ENCODE data around the gene NAIF1. TPM values are rescaled to one million over a fixed set of nuclear protein-coding genes. Genes with fewer than 3 reads are reported as not detected.
"Not testable (repeated sequence)": the region's sequence is repeated elsewhere in the genome, so short reads cannot be mapped to it uniquely, and the experiment has no call there.

The NAIF1 gene
- polyA plus RNA-seq, 1 donor from 2014 or later: 9.9 TPM

DNA sequence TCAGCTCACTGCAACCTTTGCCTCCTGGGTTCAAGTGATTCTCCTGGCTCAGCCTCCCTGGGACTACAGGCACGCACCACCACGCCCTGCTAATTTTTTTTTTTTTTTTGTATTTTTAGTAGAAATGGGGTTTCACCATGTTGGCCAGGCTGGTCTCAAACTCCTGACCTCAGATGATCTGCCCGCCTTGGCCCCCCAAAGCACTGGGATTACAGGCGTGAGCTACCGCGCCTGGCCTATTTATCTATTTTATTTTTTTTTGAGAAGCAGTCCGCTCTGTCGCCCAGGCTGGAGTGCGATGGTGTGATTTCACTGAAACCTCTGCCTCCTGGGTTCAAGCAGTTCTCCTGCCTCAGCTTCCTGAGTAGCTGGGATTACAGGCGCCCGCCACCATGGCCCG, 4.4 kb upstream of the NAIF1 start:
- not testable (repeated sequence) for H3K4me3 ChIP-seq (ENCODE audit: low read length); H3K4me2 ChIP-seq (ENCODE audit: low read length); H3K9ac ChIP-seq (ENCODE audit: low read length); H3K9me2 ChIP-seq (ENCODE audit: insufficient read depth, low read length); H3K36me3 ChIP-seq (ENCODE audit: insufficient read depth, low read length); H4K20me1 ChIP-seq (ENCODE audit: insufficient read depth); H3F3A ChIP-seq (ENCODE audit: insufficient read depth, low read length, poor library complexity, severe bottlenecking); H3K27me3 ChIP-seq (ENCODE audit: insufficient read depth, low read depth, low read length); H2AFZ ChIP-seq (ENCODE audit: low read depth, low read length); H3K27ac ChIP-seq (ENCODE audit: low read length); H3K9me3 ChIP-seq (ENCODE audit: low read length)
- H3K79me2 ChIP-seq (replicated peaks; ENCODE audit: insufficient read depth, low read length): peaks cover 11% of the 10 kb centered on the region

DNA sequence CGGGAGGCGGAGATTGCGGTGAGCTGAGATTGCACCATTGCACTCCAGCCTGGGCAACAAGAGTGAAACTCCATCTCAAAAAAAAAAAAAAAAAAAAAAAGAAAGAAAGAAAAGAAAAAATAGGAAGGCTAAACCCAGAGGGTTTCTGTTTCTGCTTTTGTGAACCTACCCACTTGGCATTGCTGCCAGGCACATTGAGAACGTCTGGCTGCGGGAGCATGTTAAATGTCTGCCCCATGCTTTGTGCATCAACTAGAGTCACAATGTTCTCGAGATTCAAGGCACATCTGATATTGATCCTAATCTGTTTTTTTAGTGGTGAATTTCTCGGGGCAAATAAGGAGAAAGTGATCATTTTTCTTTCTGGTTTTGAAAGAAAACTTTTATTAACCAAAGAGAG, 3.8 kb upstream of the NAIF1 start:
- H3K9me2 ChIP-seq (ENCODE audit: insufficient read depth, low read length): no peaks in the 10 kb centered on the region
- H4K20me1 ChIP-seq (ENCODE audit: insufficient read depth): no peaks in the 10 kb centered on the region
- H3K79me2 ChIP-seq (replicated peaks; ENCODE audit: insufficient read depth, low read length): peaks cover 11% of the 10 kb centered on the region
- no peaks in the 10 kb centered on the region for H3K36me3 ChIP-seq (ENCODE audit: insufficient read depth, low read length)
- no peaks in the 10 kb centered on the region for H3K27me3 ChIP-seq (ENCODE audit: insufficient read depth, low read depth, low read length)
- no peak overlapping the region for H3K27ac ChIP-seq (ENCODE audit: low read length)
- TF ChIP-seq SMC3 (conservative IDR thresholded peaks at IDR 0.05; ENCODE audit: poor library complexity) (no peak), POLR2AphosphoS5 (IDR thresholded peaks at IDR 0.05) (no peak), MXI1 (conservative IDR thresholded peaks at IDR 0.05; ENCODE audit: poor library complexity, severe bottlenecking) (no peak), RAD21 (conservative IDR thresholded peaks at IDR 0.05) (no peak), EP300 (conservative IDR thresholded peaks at IDR 0.05; ENCODE audit: poor library complexity, severe bottlenecking) (no peak), TAF1 (IDR thresholded peaks at IDR 0.05; ENCODE audit: low read depth) (no peak), EZH2 (IDR thresholded peaks at IDR 0.05; ENCODE audit: borderline replicate concordance, insufficient read depth, low read length, poor library complexity, severe bottlenecking) (no peak)
- TF ChIP-seq, protein P1, sequence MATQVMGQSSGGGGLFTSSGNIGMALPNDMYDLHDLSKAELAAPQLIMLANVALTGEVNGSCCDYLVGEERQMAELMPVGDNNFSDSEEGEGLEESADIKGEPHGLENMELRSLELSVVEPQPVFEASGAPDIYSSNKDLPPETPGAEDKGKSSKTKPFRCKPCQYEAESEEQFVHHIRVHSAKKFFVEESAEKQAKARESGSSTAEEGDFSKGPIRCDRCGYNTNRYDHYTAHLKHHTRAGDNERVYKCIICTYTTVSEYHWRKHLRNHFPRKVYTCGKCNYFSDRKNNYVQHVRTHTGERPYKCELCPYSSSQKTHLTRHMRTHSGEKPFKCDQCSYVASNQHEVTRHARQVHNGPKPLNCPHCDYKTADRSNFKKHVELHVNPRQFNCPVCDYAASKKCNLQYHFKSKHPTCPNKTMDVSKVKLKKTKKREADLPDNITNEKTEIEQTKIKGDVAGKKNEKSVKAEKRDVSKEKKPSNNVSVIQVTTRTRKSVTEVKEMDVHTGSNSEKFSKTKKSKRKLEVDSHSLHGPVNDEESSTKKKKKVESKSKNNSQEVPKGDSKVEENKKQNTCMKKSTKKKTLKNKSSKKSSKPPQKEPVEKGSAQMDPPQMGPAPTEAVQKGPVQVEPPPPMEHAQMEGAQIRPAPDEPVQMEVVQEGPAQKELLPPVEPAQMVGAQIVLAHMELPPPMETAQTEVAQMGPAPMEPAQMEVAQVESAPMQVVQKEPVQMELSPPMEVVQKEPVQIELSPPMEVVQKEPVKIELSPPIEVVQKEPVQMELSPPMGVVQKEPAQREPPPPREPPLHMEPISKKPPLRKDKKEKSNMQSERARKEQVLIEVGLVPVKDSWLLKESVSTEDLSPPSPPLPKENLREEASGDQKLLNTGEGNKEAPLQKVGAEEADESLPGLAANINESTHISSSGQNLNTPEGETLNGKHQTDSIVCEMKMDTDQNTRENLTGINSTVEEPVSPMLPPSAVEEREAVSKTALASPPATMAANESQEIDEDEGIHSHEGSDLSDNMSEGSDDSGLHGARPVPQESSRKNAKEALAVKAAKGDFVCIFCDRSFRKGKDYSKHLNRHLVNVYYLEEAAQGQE (IDR thresholded peaks at IDR 0.05; ENCODE audit: borderline replicate concordance): no peak
- TF ChIP-seq, protein P2, sequence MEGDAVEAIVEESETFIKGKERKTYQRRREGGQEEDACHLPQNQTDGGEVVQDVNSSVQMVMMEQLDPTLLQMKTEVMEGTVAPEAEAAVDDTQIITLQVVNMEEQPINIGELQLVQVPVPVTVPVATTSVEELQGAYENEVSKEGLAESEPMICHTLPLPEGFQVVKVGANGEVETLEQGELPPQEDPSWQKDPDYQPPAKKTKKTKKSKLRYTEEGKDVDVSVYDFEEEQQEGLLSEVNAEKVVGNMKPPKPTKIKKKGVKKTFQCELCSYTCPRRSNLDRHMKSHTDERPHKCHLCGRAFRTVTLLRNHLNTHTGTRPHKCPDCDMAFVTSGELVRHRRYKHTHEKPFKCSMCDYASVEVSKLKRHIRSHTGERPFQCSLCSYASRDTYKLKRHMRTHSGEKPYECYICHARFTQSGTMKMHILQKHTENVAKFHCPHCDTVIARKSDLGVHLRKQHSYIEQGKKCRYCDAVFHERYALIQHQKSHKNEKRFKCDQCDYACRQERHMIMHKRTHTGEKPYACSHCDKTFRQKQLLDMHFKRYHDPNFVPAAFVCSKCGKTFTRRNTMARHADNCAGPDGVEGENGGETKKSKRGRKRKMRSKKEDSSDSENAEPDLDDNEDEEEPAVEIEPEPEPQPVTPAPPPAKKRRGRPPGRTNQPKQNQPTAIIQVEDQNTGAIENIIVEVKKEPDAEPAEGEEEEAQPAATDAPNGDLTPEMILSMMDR (IDR thresholded peaks at IDR 0.05; ENCODE audit: poor library complexity, severe bottlenecking): no peak
- no peak overlapping the region for H3K9ac ChIP-seq (ENCODE audit: low read length)
- H3K4me3 ChIP-seq (ENCODE audit: low read length): no peak overlapping the region
- no peaks in the 10 kb centered on the region for H3K9me3 ChIP-seq (ENCODE audit: low read length)
- no peaks in the 10 kb centered on the region for H3F3A ChIP-seq (ENCODE audit: insufficient read depth, low read length, poor library complexity, severe bottlenecking)
- H2AFZ ChIP-seq (ENCODE audit: low read depth, low read length): no peak overlapping the region
- no peak overlapping the region for H3K4me2 ChIP-seq (ENCODE audit: low read length)
